HepG2 (cell line): ENCODE measurements around the gene ADM. TPM values are rescaled to one million over a fixed set of nuclear protein-coding genes. Genes with fewer than 3 reads are reported as not detected.

ENCODE experiments used
- ATAC-seq: fragments of 200-7000 bp; cut with Tn5 transposase; 3 replicates; pipeline ENCODE4 v1.9.1; 2020; ENCODE audit warnings: mild to moderate bottlenecking, moderate library complexity
- BruUV-seq: library from RNA; stranded (reverse); fragments of 400-500 nt; replicated peaks from 2 replicates; lab custom pipeline; 2021; lab: Mats Ljungman, UMichigan
- CTCF ChIA-PET: fragments of 300-600 bp; formaldehyde crosslinking; extraction: SDS; loops from one replicate; lab custom pipeline; 2021; ENCODE audit warnings: low total read pairs, inconsistent platforms, low intra/inter-chr PET ratio; lab: Yijun Ruan, JAX
- POLR2A ChIA-PET: fragments of 350-600 bp; sonication (Branson Sonifier 250); formaldehyde crosslinking; loops from one replicate; lab custom pipeline; 2020; ENCODE audit warnings: antibody characterized with exemption, inconsistent platforms; lab: Yijun Ruan, JAX
- DNase-seq: peaks from one replicate; pipeline ENCODE4 v3.0.0-alpha.2; 2015; ENCODE audit warnings: low spot score
- FAIRE-seq: peaks from 3 replicates; lab custom pipeline; 2011; peaks lifted over from hg19 to GRCh38; lab: Jason Lieb, UNC
- H2AFZ ChIP-seq: one replicate; pipeline ENCODE4 v1.6.1; 2011; ENCODE audit warnings: low read length, inconsistent platforms
- H3K27ac ChIP-seq: fragments of 300-600 bp; 3 replicates; pipeline ENCODE4 v1.8.0; 2011; ENCODE audit warnings: mixed run types, mild to moderate bottlenecking, mixed read lengths, low read length, inconsistent platforms; ENCODE audit not compliant: insufficient read depth; ENCODE audit errors: extremely low read length
- H3K27me3 ChIP-seq, 2 experiments: fragments of 200-600 bp in 1 of 2; 2 replicates in 1 of 2; 3 replicates in 1 of 2; pipeline versions ENCODE4 v1.6.0 to v1.8.0; 2011; ENCODE audit warnings: low read length in 2 of 2, mild to moderate bottlenecking in 2 of 2, moderate library complexity in 2 of 2, inconsistent platforms in 1 of 2; ENCODE audit not compliant: insufficient read depth in 2 of 2, control insufficient read depth in 1 of 2
- H3K36me3 ChIP-seq, 2 experiments: fragments of 200-600 bp in 1 of 2; replicated peaks in 1 of 2; 2 replicates in 1 of 2; 3 replicates in 1 of 2; pipeline versions ENCODE4 v1.5.1 to v1.8.0; 2011; ENCODE audit warnings: low read length in 2 of 2, inconsistent platforms in 1 of 2; ENCODE audit not compliant: insufficient read depth in 2 of 2, control insufficient read depth in 1 of 2
- H3K4me1 ChIP-seq: 2 replicates; pipeline ENCODE4 v1.5.1; 2012; ENCODE audit warnings: low read length, inconsistent platforms; ENCODE audit not compliant: insufficient read depth
- H3K4me2 ChIP-seq: 2 replicates; pipeline ENCODE4 v1.6.0; 2011; ENCODE audit warnings: low read depth, low read length, inconsistent platforms
- H3K4me3 ChIP-seq, 3 experiments: fragments of 200-600 bp in 1 of 3; sonication (generic), shearing (Covaris generic) in 1 of 3; replicated peaks in 1 of 3; 2 replicates each; pipeline ENCODE4 v1.5.1; 2011 to 2016; ENCODE audit warnings: low read length in 3 of 3, inconsistent platforms in 2 of 3, low read depth in 2 of 3, mild to moderate bottlenecking in 2 of 3, control low read depth in 1 of 3, mixed read lengths in 1 of 3; ENCODE audit not compliant: insufficient read depth in 1 of 3
- H3K79me2 ChIP-seq: one replicate; pipeline ENCODE4 v1.6.1; 2011; ENCODE audit warnings: low read length, inconsistent platforms; ENCODE audit not compliant: insufficient read depth
- H3K9ac ChIP-seq: 2 replicates; pipeline ENCODE4 v1.6.0; 2011; ENCODE audit warnings: mild to moderate bottlenecking, low read depth, low read length, inconsistent platforms; ENCODE audit not compliant: insufficient read depth
- H3K9me3 ChIP-seq: 2 replicates; pipeline ENCODE4 v1.5.1; 2012; ENCODE audit warnings: mild to moderate bottlenecking, low read length
- H4K20me1 ChIP-seq: 2 replicates; pipeline ENCODE4 v1.6.0; 2011; ENCODE audit warnings: inconsistent platforms, mild to moderate bottlenecking, low read length, moderate library complexity; ENCODE audit not compliant: insufficient read depth
- MYC ChIP-seq: sonication (generic); formaldehyde crosslinking; IDR thresholded peaks from 2 replicates; pipeline ENCODE4 v1.9.0; 2021; ENCODE audit warnings: missing genetic modification reagents, borderline replicate concordance
- NR2F1 ChIP-seq, 2 experiments: fragments of 450-650 bp in 1 of 2; formaldehyde crosslinking in 1 of 2; IDR thresholded peaks; 2 replicates each; pipeline versions ENCODE4 v1.5.0 to v1.6.1; 2016 to 2020; ENCODE audit warnings: mild to moderate bottlenecking in 1 of 2, missing compliant biosample characterization in 1 of 2, missing genetic modification reagents in 1 of 2, moderate library complexity in 1 of 2
- PBX3 ChIP-seq: sonication (generic); formaldehyde crosslinking; IDR thresholded peaks from 2 replicates; pipeline ENCODE4 v1.8.1; 2023; ENCODE audit warnings: missing genetic modification reagents, inconsistent platforms, borderline replicate concordance
- SALL1 ChIP-seq: sonication (generic); formaldehyde crosslinking; IDR thresholded peaks from 2 replicates; pipeline ENCODE4 v1.8.0; 2022; ENCODE audit warnings: mild to moderate bottlenecking, missing genetic modification reagents
- SMAD1 ChIP-seq: sonication (generic); formaldehyde crosslinking; IDR thresholded peaks from 2 replicates; pipeline ENCODE4 v1.4.0; 2020; ENCODE audit warnings: missing genetic modification reagents, low read depth, mild to moderate bottlenecking, borderline replicate concordance
- SMAD9 ChIP-seq: sonication (generic); formaldehyde crosslinking; IDR thresholded peaks from 2 replicates; pipeline ENCODE4 v1.5.1; 2020; ENCODE audit warnings: mild to moderate bottlenecking, missing genetic modification reagents
- THRA ChIP-seq: sonication (generic); formaldehyde crosslinking; IDR thresholded peaks from 2 replicates; pipeline ENCODE4 v1.4.0; 2020; ENCODE audit warnings: missing genetic modification reagents, borderline replicate concordance
- ZNF143 ChIP-seq: sonication (generic); formaldehyde crosslinking; IDR thresholded peaks from 2 replicates; pipeline ENCODE4 v1.4.0; 2020; ENCODE audit warnings: missing genetic modification reagents
- ZNF235 ChIP-seq: sonication (generic); formaldehyde crosslinking; IDR thresholded peaks from 2 replicates; pipeline ENCODE4 v1.8.1; 2023; ENCODE audit warnings: mild to moderate bottlenecking, missing genetic modification reagents, borderline replicate concordance
- ZNF441 ChIP-seq: sonication (generic); formaldehyde crosslinking; IDR thresholded peaks from 2 replicates; pipeline ENCODE4 v1.7.0; 2021; ENCODE audit warnings: missing genetic modification reagents, borderline replicate concordance
- ZNF569 ChIP-seq: sonication (generic); formaldehyde crosslinking; IDR thresholded peaks from 2 replicates; pipeline ENCODE4 v1.5.0; 2020; ENCODE audit warnings: mild to moderate bottlenecking, missing genetic modification reagents, moderate library complexity, borderline replicate concordance
- ZNF660 ChIP-seq: sonication (generic); formaldehyde crosslinking; IDR thresholded peaks from 2 replicates; pipeline ENCODE4 v1.5.1; 2020; ENCODE audit warnings: mild to moderate bottlenecking, low read depth, missing genetic modification reagents, borderline replicate concordance
- ZNF672 ChIP-seq: sonication (generic); formaldehyde crosslinking; IDR thresholded peaks from 2 replicates; pipeline ENCODE4 v1.8.1; 2022; ENCODE audit warnings: missing genetic modification reagents
- WGBS: methylation state at CpG from one replicate; pipeline ENCODE4 v1.1.6; 2017; ENCODE audit warnings: low lambda C conversion rate; 5-methylcytosine and 5-hydroxymethylcytosine counted together
- in situ Hi-C: cut with HindIII; loops from 2 replicates; pipeline ENCODE4 v1.10.0; 2017; ENCODE audit warnings: low pct_unique_long_range_greater_than_20kb; ENCODE audit not compliant: extremely low pct_ligation_motif_present
- intact Hi-C: fragments of 100-400 bp; cut with micrococcal nuclease; formaldehyde crosslinking; loops from one replicate; pipeline ENCODE4 v1.10.0; 2022; ENCODE audit not compliant: unreplicated experiment
- polyA plus RNA-seq, 8 experiments: library from polyadenylated mRNA; depleted of rRNA in 3 of 8; stranded (reverse) in 7 of 8; unstranded in 1 of 8; fragments of >200 nt; fragmentation: Illumina TruSeq in 4 of 8; extraction: Trizol in 4 of 8; gene quantifications; 2 replicates each; pipeline versions ENCODE4 v1.2.1 to v1.2.3, GENCODE V29; 2011 to 2016; ENCODE audit warnings: low read depth in 4 of 8, missing spikeins in 1 of 8, mixed read lengths in 1 of 8; ENCODE audit not compliant: insufficient read depth in 1 of 8
- total RNA-seq, 5 experiments: library from RNA; depleted of rRNA; stranded (reverse); fragments of >200 nt; fragmentation: Illumina TruSeq; extraction: Trizol; gene quantifications; 2 replicates each; pipeline ENCODE4 v1.2.3, GENCODE V29; 2016; ENCODE audit warnings: low read depth in 1 of 5
- TF ChIP-seq, protein P1 (sequence below): fragments of 450-650 bp; IDR thresholded peaks from 2 replicates; pipeline ENCODE4 v1.6.1; 2017
- TF ChIP-seq, protein P2 (sequence below): sonication (generic); formaldehyde crosslinking; IDR thresholded peaks from 2 replicates; pipeline ENCODE4 v1.8.0; 2022; ENCODE audit warnings: missing genetic modification reagents, mild to moderate bottlenecking, moderate library complexity, borderline replicate concordance
- TF ChIP-seq, protein P3 (sequence below): sonication (generic); formaldehyde crosslinking; IDR thresholded peaks from 2 replicates; pipeline ENCODE4 v1.4.0; 2020; ENCODE audit warnings: missing genetic modification reagents

Gene ADM
- total and polyA plus RNA-seq, 2 of the 13 experiments (the other 11 are each of a cell fraction or from before 2014, with no cell fraction given): 10.7 to 26.1 TPM

DNA sequence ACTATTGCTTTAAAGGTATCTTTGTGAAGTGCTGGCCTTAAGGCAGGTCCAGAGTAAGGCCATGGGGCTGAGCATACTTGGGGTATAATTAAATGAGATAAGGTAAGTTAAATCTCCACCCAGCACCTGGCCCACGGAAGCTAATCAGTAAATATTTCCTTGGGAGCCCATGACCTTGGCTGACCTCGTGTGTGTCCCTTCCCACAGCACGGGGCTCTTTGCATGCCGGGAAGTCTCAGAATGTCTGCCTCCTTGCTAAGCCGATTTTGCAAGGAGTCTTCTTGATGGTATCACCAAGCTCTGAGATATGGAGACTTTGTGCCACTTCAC is 46.5 kb downstream of the ADM start:
- peaks cover 48% of the 10 kb centered on the region for H3K4me1 ChIP-seq
- FAIRE-seq (no peak), DNase-seq (no peak), ATAC-seq (peak; percentile 33; the same call in 2 of the 3 replicates)
- peak overlapping the region; percentile 92 for H3K4me2 ChIP-seq
- ChIA-PET POLR2A (interaction anchor here (1.1 to 4.3 kb wide), 10 partner anchors 16 to 400 kb away, joined by 3 to 47 read pairs (median 6); partner anchors contain the start of genes ADM and CTR9), CTCF (no interaction called here)
- peak overlapping the region; percentile 54 for H3K9ac ChIP-seq
- no peaks in the 10 kb centered on the region for H4K20me1 ChIP-seq
- peak overlapping the region; percentile 51 to 62 (median 52); a peak in 5 of 6 replicates for H3K4me3 ChIP-seq
- WGBS: 0% methylated on average over 5 of the region's 5 CpGs
- H3K79me2 ChIP-seq: no peaks in the 10 kb centered on the region
- TSS peak; percentile 70 for BruUV-seq
- no peaks in the 10 kb centered on the region for H3K36me3 ChIP-seq
- no peaks in the 10 kb centered on the region for H3K27me3 ChIP-seq
- no peak overlapping the region for H2AFZ ChIP-seq
- in situ Hi-C loops (no loop called here), intact Hi-C loops (loop anchor here (2.0 kb wide), 1 partner anchor 25 kb away; no protein-coding TSS in a partner anchor)
- peak overlapping the region; percentile 59 for H3K27ac ChIP-seq
- H3K9me3 ChIP-seq: no peaks in the 10 kb centered on the region
- TF ChIP-seq ZNF235 (CRISPR knock-in tag) (no peak), MYC (0 out of 2 replicates have a peak, but pooled peaks have one; percentile 25), ZNF569 (CRISPR knock-in tag) (no peak), SMAD9 (no peak), ZNF143 (CRISPR knock-in tag) (peak; percentile 75), NR2F1 (CRISPR knock-in tag; IDR thresholded peaks at IDR 0.05) (peak in 1 of 2 experiments; percentile 42; a peak in 1 of 4 replicates), ZNF441 (CRISPR knock-in tag) (no peak), THRA (CRISPR knock-in tag) (peak; percentile 82; the same call in 1 of the 2 replicates), SMAD1 (CRISPR knock-in tag) (no peak), PBX3 (CRISPR knock-in tag) (no peak), ZNF672 (CRISPR knock-in tag) (no peak), ZNF660 (no peak), SALL1 (CRISPR knock-in tag) (peak; percentile 48; the same call in 1 of the 2 replicates)
- TF ChIP-seq, protein P1, sequence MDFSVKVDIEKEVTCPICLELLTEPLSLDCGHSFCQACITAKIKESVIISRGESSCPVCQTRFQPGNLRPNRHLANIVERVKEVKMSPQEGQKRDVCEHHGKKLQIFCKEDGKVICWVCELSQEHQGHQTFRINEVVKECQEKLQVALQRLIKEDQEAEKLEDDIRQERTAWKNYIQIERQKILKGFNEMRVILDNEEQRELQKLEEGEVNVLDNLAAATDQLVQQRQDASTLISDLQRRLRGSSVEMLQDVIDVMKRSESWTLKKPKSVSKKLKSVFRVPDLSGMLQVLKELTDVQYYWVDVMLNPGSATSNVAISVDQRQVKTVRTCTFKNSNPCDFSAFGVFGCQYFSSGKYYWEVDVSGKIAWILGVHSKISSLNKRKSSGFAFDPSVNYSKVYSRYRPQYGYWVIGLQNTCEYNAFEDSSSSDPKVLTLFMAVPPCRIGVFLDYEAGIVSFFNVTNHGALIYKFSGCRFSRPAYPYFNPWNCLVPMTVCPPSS: no peak
- TF ChIP-seq, protein P2, sequence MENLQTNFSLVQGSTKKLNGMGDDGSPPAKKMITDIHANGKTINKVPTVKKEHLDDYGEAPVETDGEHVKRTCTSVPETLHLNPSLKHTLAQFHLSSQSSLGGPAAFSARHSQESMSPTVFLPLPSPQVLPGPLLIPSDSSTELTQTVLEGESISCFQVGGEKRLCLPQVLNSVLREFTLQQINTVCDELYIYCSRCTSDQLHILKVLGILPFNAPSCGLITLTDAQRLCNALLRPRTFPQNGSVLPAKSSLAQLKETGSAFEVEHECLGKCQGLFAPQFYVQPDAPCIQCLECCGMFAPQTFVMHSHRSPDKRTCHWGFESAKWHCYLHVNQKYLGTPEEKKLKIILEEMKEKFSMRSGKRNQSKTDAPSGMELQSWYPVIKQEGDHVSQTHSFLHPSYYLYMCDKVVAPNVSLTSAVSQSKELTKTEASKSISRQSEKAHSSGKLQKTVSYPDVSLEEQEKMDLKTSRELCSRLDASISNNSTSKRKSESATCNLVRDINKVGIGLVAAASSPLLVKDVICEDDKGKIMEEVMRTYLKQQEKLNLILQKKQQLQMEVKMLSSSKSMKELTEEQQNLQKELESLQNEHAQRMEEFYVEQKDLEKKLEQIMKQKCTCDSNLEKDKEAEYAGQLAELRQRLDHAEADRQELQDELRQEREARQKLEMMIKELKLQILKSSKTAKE (CRISPR knock-in tag): no peak; the same call in 1 of the 2 replicates
- TF ChIP-seq, protein P3, sequence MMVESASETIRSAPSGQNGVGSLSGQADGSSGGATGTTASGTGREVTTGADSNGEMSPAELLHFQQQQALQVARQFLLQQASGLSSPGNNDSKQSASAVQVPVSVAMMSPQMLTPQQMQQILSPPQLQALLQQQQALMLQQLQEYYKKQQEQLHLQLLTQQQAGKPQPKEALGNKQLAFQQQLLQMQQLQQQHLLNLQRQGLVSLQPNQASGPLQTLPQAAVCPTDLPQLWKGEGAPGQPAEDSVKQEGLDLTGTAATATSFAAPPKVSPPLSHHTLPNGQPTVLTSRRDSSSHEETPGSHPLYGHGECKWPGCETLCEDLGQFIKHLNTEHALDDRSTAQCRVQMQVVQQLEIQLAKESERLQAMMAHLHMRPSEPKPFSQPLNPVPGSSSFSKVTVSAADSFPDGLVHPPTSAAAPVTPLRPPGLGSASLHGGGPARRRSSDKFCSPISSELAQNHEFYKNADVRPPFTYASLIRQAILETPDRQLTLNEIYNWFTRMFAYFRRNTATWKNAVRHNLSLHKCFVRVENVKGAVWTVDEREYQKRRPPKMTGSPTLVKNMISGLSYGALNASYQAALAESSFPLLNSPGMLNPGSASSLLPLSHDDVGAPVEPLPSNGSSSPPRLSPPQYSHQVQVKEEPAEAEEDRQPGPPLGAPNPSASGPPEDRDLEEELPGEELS (CRISPR knock-in tag): peak; percentile 49; the same call in 1 of the 2 replicates
